GM10248 (cell line): Measurements from ENCODE around the gene NR3C2.

Source experiments
- CTCF ChIA-PET: fragments of 300-600 bp; sonication (Branson Sonifier 250); formaldehyde crosslinking; extraction: SDS; loops from one replicate; lab custom pipeline; 2021; ENCODE audit warnings: antibody characterized with exemption; lab: Yijun Ruan, JAX
- POLR2A ChIA-PET: fragments of 350-650 bp; sonication (Branson Sonifier 250); formaldehyde crosslinking; extraction: SDS; loops from one replicate; lab custom pipeline; 2020; ENCODE audit warnings: antibody characterized with exemption; lab: Yijun Ruan, JAX
- DNase-seq: peaks from one replicate; pipeline ENCODE4 v3.0.0; 2012; ENCODE audit errors: extremely low spot score
- TF ChIP-seq, protein P1 (sequence below): IDR thresholded peaks from 2 replicates; pipeline ENCODE4 v1.5.1; 2012; ENCODE audit warnings: mild to moderate bottlenecking, low read depth; ENCODE audit errors: extremely low read depth, missing control alignments, control extremely low read depth

NR3C2 gene

DNA sequence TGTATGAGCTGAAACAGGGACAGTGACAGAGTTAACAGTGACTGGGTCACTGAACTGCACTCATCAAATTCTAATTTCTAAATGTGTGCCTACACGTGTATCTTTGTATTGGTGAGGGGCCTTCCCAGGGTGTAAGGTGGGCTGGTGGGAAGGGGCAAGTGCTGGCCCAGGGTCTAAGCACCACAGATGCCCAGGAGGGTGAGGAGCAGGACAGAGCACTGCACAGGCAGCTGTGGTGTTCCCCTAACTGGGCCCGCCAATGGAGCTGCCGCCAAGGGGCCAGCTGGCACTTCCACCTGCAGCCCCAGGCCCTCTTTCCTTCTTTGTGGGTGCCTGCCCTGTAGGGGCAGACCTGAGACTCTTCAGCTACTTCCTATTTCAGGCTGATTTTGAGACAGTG, 360.5 kb downstream of the NR3C2 start:
- ChIA-PET POLR2A (interaction anchor here (0.6 kb wide), 1 partner anchor 62 kb away, joined by 3 read pairs; no protein-coding TSS in a partner anchor), CTCF (interaction anchor here (1.0 kb wide), 1 partner anchor 11 kb away, joined by 3 read pairs; no protein-coding TSS in a partner anchor)
- TF ChIP-seq, protein P1, sequence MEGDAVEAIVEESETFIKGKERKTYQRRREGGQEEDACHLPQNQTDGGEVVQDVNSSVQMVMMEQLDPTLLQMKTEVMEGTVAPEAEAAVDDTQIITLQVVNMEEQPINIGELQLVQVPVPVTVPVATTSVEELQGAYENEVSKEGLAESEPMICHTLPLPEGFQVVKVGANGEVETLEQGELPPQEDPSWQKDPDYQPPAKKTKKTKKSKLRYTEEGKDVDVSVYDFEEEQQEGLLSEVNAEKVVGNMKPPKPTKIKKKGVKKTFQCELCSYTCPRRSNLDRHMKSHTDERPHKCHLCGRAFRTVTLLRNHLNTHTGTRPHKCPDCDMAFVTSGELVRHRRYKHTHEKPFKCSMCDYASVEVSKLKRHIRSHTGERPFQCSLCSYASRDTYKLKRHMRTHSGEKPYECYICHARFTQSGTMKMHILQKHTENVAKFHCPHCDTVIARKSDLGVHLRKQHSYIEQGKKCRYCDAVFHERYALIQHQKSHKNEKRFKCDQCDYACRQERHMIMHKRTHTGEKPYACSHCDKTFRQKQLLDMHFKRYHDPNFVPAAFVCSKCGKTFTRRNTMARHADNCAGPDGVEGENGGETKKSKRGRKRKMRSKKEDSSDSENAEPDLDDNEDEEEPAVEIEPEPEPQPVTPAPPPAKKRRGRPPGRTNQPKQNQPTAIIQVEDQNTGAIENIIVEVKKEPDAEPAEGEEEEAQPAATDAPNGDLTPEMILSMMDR = no peak
- DNase-seq = no peak

DNA sequence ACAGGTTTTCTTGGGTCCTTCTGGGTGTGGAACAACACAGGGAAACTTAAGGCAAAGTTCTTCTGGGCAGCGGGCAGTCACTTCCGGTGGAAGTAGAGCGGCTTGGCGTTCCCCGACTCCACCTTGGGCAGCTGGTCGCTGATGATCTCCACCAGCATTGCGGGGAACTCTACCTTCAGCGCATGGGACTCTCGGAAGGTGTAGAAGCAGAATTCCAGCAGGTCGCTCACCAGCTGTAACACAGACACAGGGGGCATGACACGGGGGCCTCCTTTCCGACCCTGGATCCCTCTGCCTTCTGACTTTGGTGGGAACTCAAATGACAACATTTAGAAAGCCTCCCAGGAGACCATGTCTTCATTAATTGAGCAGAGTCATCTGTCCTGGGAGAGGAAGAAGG, 360.9 kb downstream of the NR3C2 start:
- CTCF ChIA-PET = interaction anchor here (1.0 kb wide), 1 partner anchor 11 kb away, joined by 3 read pairs; no protein-coding TSS in a partner anchor
- DNase-seq = no peak
- POLR2A ChIA-PET = no interaction called here
- TF ChIP-seq, protein P1 = no peak

DNA sequence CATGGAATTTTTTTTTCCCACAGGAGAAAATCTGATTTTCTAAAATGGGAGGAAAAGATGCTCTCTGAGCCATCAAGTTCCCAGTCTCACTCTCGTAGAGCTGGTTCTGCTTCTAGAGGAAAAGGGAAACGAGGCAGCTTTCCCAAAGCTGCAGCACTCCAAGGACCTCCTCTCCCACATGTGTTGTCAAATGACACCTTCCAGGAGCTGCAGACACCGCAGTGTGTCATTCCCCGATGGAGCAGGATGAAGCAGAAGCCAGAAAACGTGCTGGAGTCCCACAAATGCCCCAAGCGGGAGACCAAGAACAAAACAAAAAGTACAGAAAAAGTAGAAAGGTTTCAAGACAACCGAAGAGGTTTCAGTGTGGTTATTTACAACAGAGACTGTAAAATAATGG, 362.3 kb downstream of the NR3C2 start:
- no peak for DNase-seq
- CTCF ChIA-PET = no interaction called here
- TF ChIP-seq, protein P1 = no peak
- POLR2A ChIA-PET = no interaction called here

DNA sequence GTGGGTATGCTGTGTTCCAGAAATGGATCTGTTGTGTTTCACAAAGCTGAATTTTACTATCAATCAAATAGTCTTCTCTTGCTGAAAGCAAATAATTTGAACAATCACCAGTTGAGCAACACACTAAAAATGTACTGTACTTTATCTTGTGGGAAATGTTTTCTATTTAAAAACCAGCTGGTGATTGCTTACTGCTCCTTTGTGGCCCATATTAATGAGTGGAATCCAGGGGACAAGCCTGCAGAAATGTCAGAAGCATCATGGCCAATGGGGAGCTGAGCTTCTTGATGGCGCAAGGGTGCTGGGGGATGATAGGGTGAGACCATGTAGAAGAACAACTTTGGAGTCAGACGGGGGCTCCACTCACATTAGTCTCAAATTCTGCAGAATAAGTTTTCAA, 364.2 kb downstream of the NR3C2 start:
- CTCF ChIA-PET = interaction anchor here (1.0 to 1.4 kb wide), 2 partner anchors 21 to 37 kb away, joined by 3 read pairs; no protein-coding TSS in a partner anchor
- TF ChIP-seq, protein P1 = no peak
- POLR2A ChIA-PET = no interaction called here
- no peak for DNase-seq

DNA sequence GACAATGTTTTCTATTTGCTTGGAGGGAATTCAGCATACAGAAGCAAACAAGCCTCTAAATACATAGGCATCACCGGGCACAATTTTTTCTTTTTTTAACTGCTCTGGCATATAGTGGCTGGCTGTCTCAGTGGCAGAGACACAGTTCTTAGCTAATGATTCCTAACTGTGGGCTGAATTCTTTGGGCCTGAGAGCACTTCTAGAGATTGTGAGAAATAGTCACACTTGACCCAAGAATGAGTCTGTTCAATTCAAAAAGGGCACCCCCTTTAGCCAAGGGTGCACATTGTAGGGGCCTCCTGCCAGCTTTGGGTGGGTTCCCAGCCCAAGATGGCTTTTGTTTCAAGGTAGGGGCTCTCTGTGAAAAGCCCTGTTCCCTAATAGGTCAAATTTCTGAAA, 364.6 kb downstream of the NR3C2 start:
- DNase-seq = no peak
- ChIA-PET POLR2A (no interaction called here), CTCF (interaction anchor here (1.0 to 1.4 kb wide), 2 partner anchors 20 to 37 kb away, joined by 3 read pairs; no protein-coding TSS in a partner anchor)
- TF ChIP-seq, protein P1 = no peak

DNA sequence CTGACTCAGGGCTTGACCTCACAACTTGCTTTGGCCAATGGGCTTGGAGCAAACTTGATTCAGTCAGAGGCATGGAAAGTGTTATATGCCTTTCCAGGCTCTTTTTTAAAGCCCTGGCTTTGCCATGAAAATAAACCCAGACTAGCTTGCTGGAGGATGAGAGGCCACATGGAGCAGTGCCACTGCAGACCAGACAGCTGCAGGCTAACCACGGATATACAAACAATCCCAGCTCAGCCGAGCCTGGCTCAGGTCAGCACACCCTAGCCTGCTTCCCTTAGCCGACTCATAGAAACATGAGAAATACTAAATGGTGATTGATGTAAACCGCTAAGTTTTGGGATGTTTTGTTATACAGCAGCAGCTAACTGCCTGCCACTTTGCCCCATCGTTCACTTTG, 365.2 kb downstream of the NR3C2 start:
- no peak for DNase-seq
- CTCF ChIA-PET = interaction anchor here (1.0 kb wide), 1 partner anchor 36 kb away, joined by 3 read pairs; no protein-coding TSS in a partner anchor
- POLR2A ChIA-PET = no interaction called here
- TF ChIP-seq, protein P1 = no peak
